Large intestine (tissue), 3 donors: ENCODE data around the gene IGFN1. TPM values are rescaled to one million over a fixed set of nuclear protein-coding genes. Genes with fewer than 3 reads are reported as not detected.
A peak's percentile ranks its signal among the peaks of the same experiment; 100 is the strongest.

Source experiments
- DNase-seq, 2 donors: peaks; one replicate each; pipeline versions ENCODE4 v3.0.0 to v3.0.0-alpha.2; 2013
- H3K27ac ChIP-seq: one replicate; pipeline ENCODE4 v1.5.1; 2013; ENCODE audit warnings: low read length
- H3K27me3 ChIP-seq: 2 replicates; pipeline ENCODE4 v1.6.1; 2013; ENCODE audit warnings: low read length; ENCODE audit not compliant: control insufficient read depth, insufficient read depth
- H3K36me3 ChIP-seq: 2 replicates; pipeline ENCODE4 v1.6.1; 2013; ENCODE audit warnings: low read length; ENCODE audit not compliant: control insufficient read depth, insufficient read depth
- H3K4me1 ChIP-seq: one replicate; pipeline ENCODE4 v1.6.1; 2013; ENCODE audit warnings: low read length; ENCODE audit not compliant: control insufficient read depth, insufficient read depth
- H3K4me3 ChIP-seq: one replicate; pipeline ENCODE4 v1.5.1; 2013; ENCODE audit warnings: low read length
- H3K9me3 ChIP-seq: one replicate; pipeline ENCODE4 v1.6.1; 2013; ENCODE audit warnings: mild to moderate bottlenecking, low read depth, low read length, moderate library complexity; ENCODE audit not compliant: control insufficient read depth
- WGBS: methylation state at CpG from one replicate; pipeline ENCODE4 v1.1.5; 2013; ENCODE audit warnings: low lambda C conversion rate; ENCODE audit not compliant: insufficient coverage; 5-methylcytosine and 5-hydroxymethylcytosine counted together
- polyA plus RNA-seq: library from polyadenylated mRNA; unstranded; fragments of 120-200 nt; gene quantifications from one replicate; pipeline ENCODE4 v1.2.1, GENCODE V29; 2013

The IGFN1 gene
- polyA plus RNA-seq, 1 donor, result 0.42 TPM

DNA sequence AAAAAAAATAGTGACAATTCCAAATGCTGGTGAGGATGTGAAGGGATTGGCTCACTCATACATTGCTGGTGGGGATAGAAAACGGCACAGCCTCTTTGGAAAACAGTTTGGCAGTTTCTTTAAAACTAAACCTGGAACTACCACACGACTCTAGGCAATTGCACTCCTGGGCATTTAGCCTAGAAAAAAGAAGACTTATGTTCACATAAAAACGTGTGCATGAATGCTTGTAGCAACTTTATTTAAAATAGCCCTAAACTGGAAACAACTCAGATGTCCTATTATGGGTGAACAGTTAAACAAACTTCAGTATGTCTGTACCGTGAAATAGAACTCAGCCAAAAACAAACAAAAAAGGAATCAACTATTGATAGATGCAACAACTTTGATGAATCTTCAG lies 26.9 kb upstream of the IGFN1 start:
- Histone ChIP-seq H3K27ac (no peak overlapping the region), H3K4me3 (no peak overlapping the region), H3K27me3 (peaks cover 4% of the 10 kb centered on the region), H3K9me3 (no peaks in the 10 kb centered on the region), H3K4me1 (peaks cover 4% of the 10 kb centered on the region), H3K36me3 (no peaks in the 10 kb centered on the region)
- no peak for DNase-seq
- WGBS, result 78% methylated on average over 1 of the region's 4 CpGs

- Histone ChIP-seq H3K9me3 (no peaks in the 10 kb centered on the region), H3K27me3 (peaks cover 4% of the 10 kb centered on the region), H3K27ac (no peak overlapping the region), H3K4me1 (peaks cover 4% of the 10 kb centered on the region), H3K4me3 (no peak overlapping the region), H3K36me3 (no peaks in the 10 kb centered on the region)
- DNase-seq, result no peak
- WGBS, result no CpG with 5 or more reads among the region's 7 CpGs
Observed at GRCh38 chr1:201164645-201165044, 26.0 kb upstream of the IGFN1 start.

DNA sequence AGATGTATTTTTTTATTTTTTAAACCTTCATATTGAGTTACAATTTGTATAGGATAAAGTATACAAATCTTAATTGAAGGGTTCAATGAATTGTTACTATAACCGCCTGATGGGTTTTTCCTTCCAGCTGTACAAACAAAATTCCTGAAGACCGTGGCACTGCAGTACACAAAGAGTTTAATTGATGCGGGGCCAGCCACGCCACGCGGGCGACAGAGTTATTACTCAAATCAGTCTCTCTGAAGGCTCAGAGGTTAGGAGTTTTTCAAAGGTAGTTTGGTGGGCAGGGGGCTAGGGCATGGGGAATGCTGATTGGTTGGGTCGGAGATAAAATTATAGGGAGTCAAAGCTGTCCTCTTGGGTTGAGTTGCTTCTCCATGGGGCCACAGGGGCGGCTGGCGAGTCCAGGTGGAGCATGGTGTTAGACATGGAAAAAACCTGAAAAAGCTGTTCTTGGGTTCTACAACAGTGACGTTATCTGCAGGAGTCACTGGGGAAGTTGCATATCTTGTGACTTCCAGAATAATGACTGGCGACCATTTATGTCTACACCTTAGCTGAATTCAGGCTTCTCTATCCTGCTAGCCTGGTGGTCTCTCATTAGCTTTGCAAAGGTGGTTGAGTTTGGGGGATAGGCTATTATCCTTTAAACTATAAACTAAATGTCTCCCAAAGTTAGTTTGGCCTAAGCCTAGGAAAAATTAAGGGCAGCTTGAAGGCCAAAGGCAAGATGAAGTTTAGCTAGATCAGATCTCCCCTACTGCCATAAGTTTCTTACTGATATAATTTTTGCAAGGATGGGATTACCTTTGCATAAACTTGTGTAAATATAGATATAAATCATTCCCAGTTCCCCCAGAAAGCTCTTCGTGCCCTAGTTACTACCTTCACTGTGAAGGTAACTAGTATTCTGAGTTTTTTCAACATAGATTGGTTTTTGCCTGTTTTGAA lies 23.3 kb upstream of the IGFN1 start:
- Histone ChIP-seq H3K4me1 (peaks cover 9% of the 10 kb centered on the region), H3K27ac (no peak overlapping the region), H3K9me3 (no peaks in the 10 kb centered on the region), H3K36me3 (no peaks in the 10 kb centered on the region), H3K4me3 (no peak overlapping the region), H3K27me3 (peaks cover 4% of the 10 kb centered on the region)
- 20% methylated on average over 1 of the region's 13 CpGs for WGBS
- no peak for DNase-seq

DNA sequence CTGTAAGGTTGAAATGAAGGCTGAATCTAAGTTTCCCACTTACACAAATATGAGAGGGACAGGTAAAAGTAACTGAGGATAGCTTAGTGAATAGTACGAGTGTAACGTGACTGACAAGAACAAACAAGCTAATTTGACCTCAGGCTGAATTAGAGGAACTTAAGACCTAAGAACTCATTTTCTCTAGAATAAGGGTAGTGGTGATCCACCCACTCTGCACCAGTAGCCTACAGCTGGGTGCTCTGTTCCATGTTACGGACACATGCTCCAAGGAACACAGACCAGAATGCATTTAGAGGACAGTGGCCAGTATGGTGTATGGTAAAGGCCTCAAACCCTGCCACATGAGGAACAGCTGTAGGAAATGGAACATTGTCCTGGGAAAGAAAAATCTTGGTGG lies 21.4 kb upstream of the IGFN1 start:
- WGBS, result no CpG with 5 or more reads among the region's 3 CpGs

DNA sequence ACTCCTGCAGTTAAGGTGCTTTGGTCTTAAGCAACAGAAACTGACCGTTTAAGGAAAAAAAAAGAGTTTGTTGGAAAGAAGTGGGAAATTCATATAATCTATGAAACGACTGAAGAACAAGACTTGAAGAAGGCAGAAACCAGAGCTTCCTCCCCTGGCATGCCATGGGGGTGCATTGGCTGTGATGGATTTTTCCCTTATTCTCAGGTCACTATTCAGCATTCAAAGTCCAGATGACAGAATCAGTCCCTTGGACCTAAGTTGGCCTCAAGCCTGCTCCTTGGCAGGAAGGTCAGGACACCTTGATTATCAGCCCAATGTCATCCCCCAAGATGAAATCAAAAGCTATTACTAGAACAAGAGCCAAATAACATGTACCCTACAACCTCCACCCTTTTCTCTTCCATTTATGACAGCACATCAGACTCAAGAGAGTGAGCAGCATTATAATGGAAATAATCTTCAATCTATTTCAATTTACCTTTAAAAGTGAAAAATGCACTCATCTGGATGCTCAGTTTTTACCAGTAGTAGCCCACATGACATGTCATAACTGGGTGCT lies 20.6 kb upstream of the IGFN1 start:
- H3K4me1 ChIP-seq, result peaks cover 11% of the 10 kb centered on the region
- peak overlapping the region; percentile 95 for H3K27ac ChIP-seq
- no peaks in the 10 kb centered on the region for H3K36me3 ChIP-seq
- 100% methylated on average over 1 of the region's 2 CpGs for WGBS
- DNase-seq, result no peak
- peak overlapping the region; percentile 66 for H3K4me3 ChIP-seq
- peaks cover 4% of the 10 kb centered on the region for H3K27me3 ChIP-seq
- no peaks in the 10 kb centered on the region for H3K9me3 ChIP-seq

More for the DNA sequence above, 21.4 kb upstream of the IGFN1 start:
- no peak overlapping the region for H3K27ac ChIP-seq
- peaks cover 4% of the 10 kb centered on the region for H3K27me3 ChIP-seq
- no peak for DNase-seq
- H3K9me3 ChIP-seq, result no peaks in the 10 kb centered on the region
- peaks cover 9% of the 10 kb centered on the region for H3K4me1 ChIP-seq
- H3K36me3 ChIP-seq, result no peaks in the 10 kb centered on the region
- H3K4me3 ChIP-seq, result no peak overlapping the region

DNA sequence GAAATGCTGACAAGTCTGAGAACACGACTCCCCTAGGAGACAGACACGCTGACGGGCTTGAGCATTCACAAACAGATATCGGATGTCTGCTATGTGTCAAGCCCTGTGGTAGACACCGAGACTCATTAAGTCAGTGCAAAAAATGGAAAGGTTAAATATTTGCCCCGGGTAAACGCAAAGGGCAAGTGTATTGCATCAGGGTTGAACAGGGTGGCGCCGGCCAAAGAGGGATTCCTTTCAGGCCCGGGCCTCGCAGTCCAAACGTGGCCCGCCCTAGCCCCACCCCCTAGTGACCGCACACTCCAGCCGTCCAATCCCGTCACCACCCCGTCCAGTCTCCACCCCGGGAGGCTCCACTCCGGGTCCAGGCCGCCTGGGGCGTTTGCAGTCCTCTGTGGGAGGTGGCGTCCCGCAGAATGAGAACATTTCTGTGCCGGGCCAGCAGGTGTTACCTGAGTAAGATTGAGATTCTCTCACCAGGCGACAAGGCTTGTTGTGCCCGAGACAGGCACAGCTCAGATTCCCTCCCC lies 20.0 kb upstream of the IGFN1 start:
- peak overlapping the region; percentile 95 for H3K27ac ChIP-seq
- peak; percentile 96 to 97 for DNase-seq
- peaks cover 4% of the 10 kb centered on the region for H3K27me3 ChIP-seq
- peak overlapping the region; percentile 66 for H3K4me3 ChIP-seq
- no peaks in the 10 kb centered on the region for H3K9me3 ChIP-seq
- no CpG with 5 or more reads among the region's 26 CpGs for WGBS
- no peaks in the 10 kb centered on the region for H3K36me3 ChIP-seq
- peaks cover 14% of the 10 kb centered on the region for H3K4me1 ChIP-seq

- peak; percentile 42 to 80 for DNase-seq
- H3K27ac ChIP-seq, result peak overlapping the region; percentile 95
- H3K27me3 ChIP-seq, result peaks cover 4% of the 10 kb centered on the region
- no peaks in the 10 kb centered on the region for H3K9me3 ChIP-seq
- WGBS, result no CpG with 5 or more reads among the region's 48 CpGs
- H3K36me3 ChIP-seq, result no peaks in the 10 kb centered on the region
- peaks cover 14% of the 10 kb centered on the region for H3K4me1 ChIP-seq
- H3K4me3 ChIP-seq, result peak overlapping the region; percentile 66
Observed at GRCh38 chr1:201171063-201172036, 19.3 kb upstream of the IGFN1 start.

- WGBS, result no CpG with 5 or more reads among the region's 4 CpGs
- no peak overlapping the region for H3K4me3 ChIP-seq
- peaks cover under 1% of the 10 kb centered on the region for H3K27me3 ChIP-seq
- no peak overlapping the region for H3K27ac ChIP-seq
- peaks cover 14% of the 10 kb centered on the region for H3K4me1 ChIP-seq
- no peaks in the 10 kb centered on the region for H3K9me3 ChIP-seq
- no peak for DNase-seq
- no peaks in the 10 kb centered on the region for H3K36me3 ChIP-seq
Observed at GRCh38 chr1:201172326-201172725, 18.3 kb upstream of the IGFN1 start.

- H3K4me1 ChIP-seq, result peaks cover 14% of the 10 kb centered on the region
- no peak overlapping the region for H3K4me3 ChIP-seq
- no peaks in the 10 kb centered on the region for H3K9me3 ChIP-seq
- H3K36me3 ChIP-seq, result no peaks in the 10 kb centered on the region
- DNase-seq, result no peak
- no peaks in the 10 kb centered on the region for H3K27me3 ChIP-seq
- WGBS, result no CpG with 5 or more reads among the region's 4 CpGs
- no peak overlapping the region for H3K27ac ChIP-seq
Observed at GRCh38 chr1:201172999-201173610, 17.5 kb upstream of the IGFN1 start.
